Gastroesophageal sphincter (tissue), 3 donors: ENCODE results near the gene GPR12.

Source experiments
- EP300 ChIP-seq: sonication (generic); formaldehyde crosslinking; IDR thresholded peaks from one replicate; pipeline ENCODE4 v1.6.1; 2017; ENCODE audit warnings: antibody characterized with exemption, mild to moderate bottlenecking
- POLR2AphosphoS5 ChIP-seq: sonication (generic); formaldehyde crosslinking; IDR thresholded peaks from one replicate; pipeline ENCODE4 v1.6.1; 2017; ENCODE audit warnings: antibody characterized with exemption
- TF ChIP-seq, protein P1 (sequence below), 4 experiments: fragments of 200-600 bp in 2 of 4; fragments of 450-650 bp in 2 of 4; sonication (generic) in 1 of 4; IDR thresholded peaks; one replicate each; pipeline ENCODE4 v1.5.1; 2017 to 2019; ENCODE audit warnings: antibody characterized with exemption in 4 of 4, mild to moderate bottlenecking in 2 of 4, moderate library complexity in 2 of 4

DNA sequence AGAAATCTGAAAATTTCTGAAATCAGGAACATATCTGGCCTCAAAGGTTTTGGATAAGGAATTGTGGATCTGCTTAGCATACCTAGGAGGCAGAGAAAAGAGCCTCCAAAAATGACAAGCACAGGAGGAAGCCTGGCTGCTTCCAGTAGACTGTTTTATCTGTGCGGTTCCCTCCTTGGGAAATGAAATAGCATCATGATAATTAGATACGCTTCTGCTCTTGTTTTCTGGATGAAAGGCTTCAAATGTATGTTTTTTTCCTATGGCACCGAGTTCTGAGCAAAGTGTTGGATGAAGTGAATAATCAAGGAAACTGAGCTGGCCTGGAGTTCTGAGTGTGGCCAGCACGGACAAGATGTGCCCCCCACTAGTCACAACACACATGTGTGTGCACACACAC lies 19.8 kb upstream of the GPR12 start:
- TF ChIP-seq, protein P1, sequence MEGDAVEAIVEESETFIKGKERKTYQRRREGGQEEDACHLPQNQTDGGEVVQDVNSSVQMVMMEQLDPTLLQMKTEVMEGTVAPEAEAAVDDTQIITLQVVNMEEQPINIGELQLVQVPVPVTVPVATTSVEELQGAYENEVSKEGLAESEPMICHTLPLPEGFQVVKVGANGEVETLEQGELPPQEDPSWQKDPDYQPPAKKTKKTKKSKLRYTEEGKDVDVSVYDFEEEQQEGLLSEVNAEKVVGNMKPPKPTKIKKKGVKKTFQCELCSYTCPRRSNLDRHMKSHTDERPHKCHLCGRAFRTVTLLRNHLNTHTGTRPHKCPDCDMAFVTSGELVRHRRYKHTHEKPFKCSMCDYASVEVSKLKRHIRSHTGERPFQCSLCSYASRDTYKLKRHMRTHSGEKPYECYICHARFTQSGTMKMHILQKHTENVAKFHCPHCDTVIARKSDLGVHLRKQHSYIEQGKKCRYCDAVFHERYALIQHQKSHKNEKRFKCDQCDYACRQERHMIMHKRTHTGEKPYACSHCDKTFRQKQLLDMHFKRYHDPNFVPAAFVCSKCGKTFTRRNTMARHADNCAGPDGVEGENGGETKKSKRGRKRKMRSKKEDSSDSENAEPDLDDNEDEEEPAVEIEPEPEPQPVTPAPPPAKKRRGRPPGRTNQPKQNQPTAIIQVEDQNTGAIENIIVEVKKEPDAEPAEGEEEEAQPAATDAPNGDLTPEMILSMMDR (IDR thresholded peaks at IDR 0.05) = no peak
- TF ChIP-seq POLR2AphosphoS5 (no peak), EP300 (no peak)
